GM10847 (cell line): Measurements from ENCODE around the gene BNC1.

ENCODE experiments used
- POLR2A ChIP-seq: IDR thresholded peaks from 2 replicates; pipeline ENCODE4 v1.6.1; 2011; ENCODE audit not compliant: insufficient read length; ENCODE audit errors: extremely low read depth

Gene BNC1

GRCh38 chr15:83283813-83284558, 478 bp downstream of the BNC1 start:
- no peak for TF ChIP-seq POLR2A

DNA sequence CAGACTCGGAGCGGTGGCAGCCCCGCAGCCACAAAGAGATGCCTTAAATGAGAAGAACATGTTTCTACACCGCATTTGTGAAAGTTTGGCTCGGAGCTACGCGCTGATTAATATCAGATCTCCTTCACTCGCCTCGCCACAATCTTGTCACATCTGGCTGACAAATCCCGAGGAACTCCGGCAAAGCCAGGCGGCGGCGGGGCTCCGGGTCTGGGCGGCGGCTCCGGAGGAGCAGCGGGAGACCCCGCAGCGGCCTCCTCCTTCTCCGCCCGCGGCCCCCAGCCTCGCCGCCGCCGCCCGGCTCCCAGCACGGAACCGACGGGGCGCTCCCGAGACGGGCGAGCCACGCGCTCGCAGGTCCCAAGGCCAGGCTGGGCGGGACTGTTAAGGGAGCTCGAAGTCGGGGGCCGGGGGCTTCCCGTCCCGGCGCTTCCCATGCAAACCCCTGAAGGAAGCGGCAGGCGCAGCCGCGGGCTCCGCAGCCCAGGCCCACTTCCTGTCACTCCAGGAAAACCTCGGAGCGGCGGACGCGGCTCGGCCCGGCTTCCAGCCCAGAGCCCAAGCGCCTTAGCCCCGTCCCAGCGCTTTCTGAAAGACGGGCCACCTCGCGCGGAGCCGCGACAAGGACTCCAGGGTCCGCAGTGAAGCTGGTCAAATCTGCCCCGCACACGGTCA, 1.2 kb downstream of the BNC1 start:
- TF ChIP-seq POLR2A = no peak

GRCh38 chr15:83282776-83283137, 1.7 kb downstream of the BNC1 start:
- TF ChIP-seq POLR2A = no peak

- no peak for TF ChIP-seq POLR2A
Measured at GRCh38 chr15:83282141-83282540, 2.3 kb downstream of the BNC1 start.

DNA sequence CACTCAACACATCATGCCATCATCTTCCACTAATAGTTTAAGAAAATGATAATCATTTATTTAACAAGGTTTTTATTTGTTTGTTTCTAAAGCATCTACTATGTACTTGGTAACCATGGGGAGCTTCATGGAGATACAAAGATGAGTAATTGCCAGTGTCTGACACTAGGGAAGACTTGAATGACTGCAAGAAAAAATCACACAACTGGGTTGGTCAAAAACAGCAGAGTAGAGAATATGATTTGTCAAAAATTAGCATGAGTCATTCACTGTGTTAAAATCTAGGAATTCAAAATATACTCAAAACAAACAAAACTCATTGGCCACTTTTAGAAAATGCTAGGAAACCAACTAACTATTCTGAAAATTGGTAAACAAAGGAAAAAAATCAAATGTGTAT, 6.3 kb downstream of the BNC1 start:
- TF ChIP-seq POLR2A = no peak

GRCh38 chr15:83276661-83277060, 7.8 kb downstream of the BNC1 start:
- no peak for TF ChIP-seq POLR2A

DNA sequence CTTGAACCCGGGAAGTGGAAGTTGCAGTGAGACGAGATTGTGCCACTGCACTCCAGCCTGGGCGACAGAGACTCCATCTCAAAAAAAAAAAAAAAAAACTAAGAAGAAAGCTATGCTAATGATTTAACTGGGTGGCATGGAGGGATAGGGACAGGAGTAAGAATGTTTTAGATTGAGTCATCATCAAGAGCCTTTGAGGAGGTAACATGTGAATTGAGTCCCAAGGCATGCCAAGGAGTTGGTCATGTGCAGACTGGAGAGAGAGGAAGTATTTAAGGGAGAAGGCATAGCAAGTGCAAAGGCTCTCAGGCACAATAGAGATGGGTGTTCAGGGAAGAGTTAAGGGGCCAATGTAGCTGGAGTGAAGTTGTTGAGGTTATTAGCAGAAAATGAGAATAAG, 9.1 kb downstream of the BNC1 start:
- TF ChIP-seq POLR2A = no peak

GRCh38 chr15:83270176-83270575, 14.3 kb downstream of the BNC1 start:
- no peak for TF ChIP-seq POLR2A

GRCh38 chr15:83268147-83268546, 16.3 kb downstream of the BNC1 start:
- TF ChIP-seq POLR2A = no peak

DNA sequence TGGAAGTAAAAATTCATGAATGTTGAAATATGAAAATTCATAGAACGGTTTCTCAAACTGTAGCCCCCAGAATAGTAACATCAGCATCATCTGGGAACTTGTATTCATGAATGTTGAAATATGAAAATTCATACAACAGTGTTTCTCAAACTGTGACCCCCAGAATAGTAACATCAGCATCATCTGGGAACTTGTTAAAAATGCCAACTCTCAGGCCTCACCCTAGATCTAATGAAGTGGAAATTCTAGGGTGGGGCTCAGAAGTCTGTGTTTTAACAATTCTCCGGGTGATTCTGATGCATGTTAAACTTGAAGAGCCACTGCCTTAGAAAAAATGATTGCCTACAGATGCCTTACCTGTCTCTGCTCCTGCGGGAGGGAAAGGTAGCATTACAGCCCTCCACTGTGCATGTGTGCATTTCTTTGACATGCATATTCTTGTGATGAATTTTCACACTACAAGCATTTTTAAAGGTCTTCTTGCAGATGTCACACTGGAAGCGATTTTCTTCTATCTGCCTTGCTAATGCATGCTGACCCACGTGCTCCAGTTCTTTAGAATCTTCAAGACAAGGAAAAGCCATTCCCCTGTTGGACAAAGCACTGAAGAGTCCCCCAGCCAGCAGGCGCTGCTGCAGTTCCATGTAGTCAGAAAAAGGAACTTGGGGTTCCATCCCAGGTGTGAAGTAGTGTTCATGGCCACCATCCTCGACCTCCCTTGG, 21.7 kb downstream of the BNC1 start:
- TF ChIP-seq POLR2A = no peak

DNA sequence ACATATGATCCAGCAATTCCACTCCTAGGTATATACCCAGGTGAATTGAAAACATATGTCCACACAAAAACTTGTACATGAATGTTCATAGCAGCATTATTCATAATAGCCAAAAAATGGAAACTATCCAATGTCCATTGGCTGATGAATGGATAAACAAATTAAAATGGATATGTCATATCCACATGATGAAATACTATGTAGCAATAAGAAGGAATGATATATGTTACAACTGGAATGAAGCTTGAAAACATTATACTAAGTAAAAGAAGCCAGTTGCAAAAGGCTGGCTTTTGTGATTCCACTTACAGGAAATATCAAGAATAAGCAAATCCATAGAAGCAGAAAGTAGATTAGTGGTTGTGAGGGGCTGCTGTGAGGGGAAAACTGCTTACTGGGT, 33.7 kb downstream of the BNC1 start:
- no peak for TF ChIP-seq POLR2A

DNA sequence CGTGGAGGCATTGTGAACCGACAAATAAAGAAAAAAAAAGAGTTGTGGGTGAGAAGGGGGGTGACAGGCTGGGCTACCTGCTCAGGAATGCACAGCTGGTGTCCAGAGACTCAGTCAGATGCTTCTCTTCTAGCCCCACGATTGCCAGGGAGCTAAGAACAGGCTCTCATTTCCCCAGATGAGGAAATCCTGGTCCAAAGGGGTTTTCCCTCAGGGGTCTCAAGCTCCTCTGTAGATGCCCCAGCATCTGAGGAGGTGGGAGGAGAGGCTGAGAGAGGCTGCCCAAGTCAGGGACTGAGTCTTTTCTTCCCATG, 35.5 kb downstream of the BNC1 start:
- TF ChIP-seq POLR2A = no peak

DNA sequence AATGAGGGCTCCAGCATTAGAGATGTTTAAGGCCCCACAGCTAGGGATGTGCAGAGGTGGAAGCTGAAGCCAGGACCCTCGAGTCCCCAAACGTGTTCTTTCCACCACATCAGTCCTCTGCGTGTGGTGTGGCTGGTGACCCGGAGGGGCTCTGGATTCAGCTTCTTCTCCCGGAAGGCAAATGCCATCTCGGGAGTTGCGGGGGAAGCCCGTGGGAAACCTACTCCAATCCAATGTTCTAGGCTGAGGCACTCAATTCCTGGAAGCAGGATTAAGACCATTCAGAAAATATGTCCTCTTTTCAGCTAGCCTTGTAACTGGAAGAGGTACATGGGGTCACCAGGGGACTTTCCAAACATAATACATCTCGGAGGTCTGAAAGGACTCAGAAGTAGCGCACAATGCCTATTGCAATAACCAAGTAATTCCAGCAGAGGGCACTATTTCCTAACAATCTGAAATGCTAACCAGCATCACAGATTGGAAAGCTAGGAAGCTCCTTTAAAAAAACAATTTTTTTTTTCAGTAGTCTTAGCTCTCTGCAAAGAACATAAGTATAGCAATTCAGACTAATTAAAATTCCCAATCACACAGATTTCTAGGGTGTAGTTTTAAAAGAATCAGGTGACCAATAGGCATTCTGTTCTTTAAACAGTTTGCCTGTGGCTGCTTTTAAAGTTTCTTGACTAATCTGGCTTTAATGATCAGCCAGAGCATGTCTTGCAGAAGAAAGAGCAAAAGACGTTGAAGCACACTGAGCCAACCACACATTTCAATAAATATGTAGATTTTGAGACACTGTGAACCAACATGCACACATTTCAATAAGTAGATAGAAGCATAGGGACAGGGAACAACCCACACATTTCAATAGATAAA, 36.1 kb downstream of the BNC1 start:
- no peak for TF ChIP-seq POLR2A

GRCh38 chr15:83243634-83244033, 40.8 kb downstream of the BNC1 start:
- no peak for TF ChIP-seq POLR2A

GRCh38 chr15:83230242-83230641, 54.2 kb downstream of the BNC1 start:
- TF ChIP-seq POLR2A = no peak
